Adrenal gland (tissue), 12 donors: ENCODE data around the gene PRXL2C. TPM values are rescaled to one million over a fixed set of nuclear protein-coding genes. Genes with fewer than 3 reads are reported as not detected.

ENCODE experiments used
- DNase-seq, 7 donors: peaks; one replicate each; pipeline ENCODE4 v3.0.0-alpha.2; 2019 to 2020
- H3K27ac ChIP-seq, 5 donors: fragments of 200-600 bp; sonication (generic) in 4 of 5; 1 replicate in 3 of 5; 2 replicates in 2 of 5; pipeline versions ENCODE4 v1.5.1 to v1.8.0; 2016 to 2020; ENCODE audit warnings: mild to moderate bottlenecking in 1 of 5
- H3K27me3 ChIP-seq: fragments of 200-600 bp; 2 replicates; pipeline ENCODE4 v1.8.0; 2021
- H3K36me3 ChIP-seq, 2 donors: fragments of 200-600 bp; replicated peaks in 1 of 2; 1 replicate in 1 of 2; 2 replicates in 1 of 2; pipeline versions ENCODE4 v1.5.1 to v1.8.0; 2018 to 2022
- H3K4me1 ChIP-seq, 2 donors: fragments of 200-600 bp; replicated peaks in 1 of 2; 1 replicate in 1 of 2; 2 replicates in 1 of 2; pipeline versions ENCODE4 v1.5.1 to v1.8.0; 2018 to 2021
- H3K4me3 ChIP-seq, 4 donors: fragments of 200-600 bp; sonication (generic) in 3 of 4; one replicate each; pipeline ENCODE4 v1.5.1; 2016 to 2018
- H3K9me3 ChIP-seq, 3 donors: fragments of 200-600 bp; sonication (generic) in 1 of 3; replicated peaks in 1 of 3; 1 replicate in 2 of 3; 2 replicates in 1 of 3; pipeline versions ENCODE4 v1.5.1 to v1.8.0; 2016 to 2021
- CTCF ChIP-seq, 6 experiments: fragments of 450-650 bp in 4 of 6; fragments of 200-600 bp in 2 of 6; sonication (generic) in 1 of 6; IDR thresholded peaks; 1 replicate in 5 of 6; 2 replicates in 1 of 6; pipeline versions ENCODE4 v1.5.1 to v1.8.0; 2016 to 2021; ENCODE audit warnings: antibody characterized with exemption in 6 of 6, mild to moderate bottlenecking in 2 of 6, moderate library complexity in 1 of 6
- POLR2A ChIP-seq, 2 donors: fragments of 450-650 bp; IDR thresholded peaks; one replicate each; pipeline ENCODE4 v1.6.1; 2017; ENCODE audit warnings: antibody characterized with exemption in 2 of 2, mild to moderate bottlenecking in 2 of 2, moderate library complexity in 1 of 2
- WGBS, 4 donors: extraction: QIAGEN DNeasy Blood & Tissue Kit in 2 of 4; methylation state at CpG; one replicate each; pipeline versions ENCODE4 v1.1.5 to v1.1.7; 2013 to 2017; 5-methylcytosine and 5-hydroxymethylcytosine counted together
- intact Hi-C, 2 donors: fragments of 100-400 bp; cut with DNase I; formaldehyde crosslinking; loops; one replicate each; pipeline versions ENCODE4 v1.14.1 to v1.15.0; 2022 to 2023
- polyA plus RNA-seq, 3 donors: library from polyadenylated mRNA; stranded (reverse); fragments of 200-250 nt in 2 of 3; fragments of 350-450 nt in 1 of 3; fragmentation: Illumina TruSeq in 1 of 3; extraction: RNeasy Lipid Tissue Mini Kit (QIAGEN cat#74804) in 1 of 3; gene quantifications; one replicate each; pipeline ENCODE4 v1.2.3, GENCODE V29; 2013 to 2014
- total RNA-seq, 9 donors: library from RNA; depleted of rRNA in 4 of 9; stranded (reverse); fragments of >200 nt in 4 of 9; fragments of 120-200 nt in 1 of 9; fragmentation: NEBNext Ultra II Directional in 1 of 9; extraction: Animal tissue kit (Norgen Biotek cat#: 25700) in 1 of 9; gene quantifications; one replicate each; pipeline versions ENCODE4 v1.1.0 to v1.2.4, GENCODE V29; 2013 to 2023
- donor health status: healthy with polysubstance abuse.
- donor health status: Bipolar disorder and iron deficiency.
- donor health status: DM: yes; HTN: yes; CAD: no.
- donor health status: DM: no; HTN: no; CAD: no.
- donor health status: DM: no; HTN: no; CAD: no.
- donor health status: DM: yes; HTN: yes; CAD: no.

PRXL2C gene
- total and polyA plus RNA-seq, 12 donors, result 3.3 to 17.4 (median 9.6) TPM

- Histone ChIP-seq H3K36me3 (no peaks in the 10 kb centered on the region), H3K4me1 (no peaks in the 10 kb centered on the region), H3K27me3 (no peaks in the 10 kb centered on the region), H3K27ac (no peak overlapping the region), H3K4me3 (no peak overlapping the region), H3K9me3 (no peaks in the 10 kb centered on the region)
- intact Hi-C loops, result loop anchor here (10.0 kb wide), 1 partner anchor 429 kb away; no protein-coding TSS in a partner anchor
- TF ChIP-seq POLR2A (IDR thresholded peaks at IDR 0.05) (no peak), CTCF (IDR thresholded peaks at IDR 0.05) (no peak)
- 88 to 93% (median 90%) methylated on average over 20 of the region's 20 CpGs for WGBS, 4 donors
- DNase-seq, result peak in 1 of 7 donors; percentile 11
Measured at GRCh38 chr9:96663506-96664120, 8.5 kb upstream of the PRXL2C start.

GRCh38 chr9:96661711-96662110 lies 6.6 kb upstream of the PRXL2C start:
- WGBS, 4 donors, result 86 to 96% (median 90%) methylated on average over 4 of the region's 4 CpGs
- no peak overlapping the region for H3K27ac ChIP-seq
- no peak for DNase-seq
- TF ChIP-seq POLR2A (IDR thresholded peaks at IDR 0.05) (no peak), CTCF (IDR thresholded peaks at IDR 0.05) (no peak)
- H3K4me3 ChIP-seq, result no peak overlapping the region
- no peaks in the 10 kb centered on the region for H3K9me3 ChIP-seq
- H3K4me1 ChIP-seq, result no peaks in the 10 kb centered on the region
- H3K27me3 ChIP-seq, result no peaks in the 10 kb centered on the region
- intact Hi-C loops, result loop anchor here (10.0 kb wide), 1 partner anchor 427 kb away; no protein-coding TSS in a partner anchor
- no peaks in the 10 kb centered on the region for H3K36me3 ChIP-seq

- Histone ChIP-seq H3K36me3 (no peaks in the 10 kb centered on the region), H3K9me3 (no peaks in the 10 kb centered on the region), H3K27ac (no peak overlapping the region), H3K4me1 (no peaks in the 10 kb centered on the region), H3K27me3 (no peaks in the 10 kb centered on the region), H3K4me3 (no peak overlapping the region)
- no peak for DNase-seq
- TF ChIP-seq CTCF (IDR thresholded peaks at IDR 0.05) (no peak), POLR2A (IDR thresholded peaks at IDR 0.05) (no peak)
- WGBS, 4 donors, result 82 to 90% (median 88%) methylated on average over 7 of the region's 7 CpGs
- intact Hi-C loops, result loop anchor here (10.0 kb wide), 1 partner anchor 426 kb away; no protein-coding TSS in a partner anchor
Measured at GRCh38 chr9:96660692-96661248, 5.7 kb upstream of the PRXL2C start.

- peak; percentile 73 to 91 (median 76) for DNase-seq
- 0 to 1% (median 1%) methylated on average over 14 to 74 of the region's 74 CpGs for WGBS, 4 donors
- H3K4me1 ChIP-seq, result peaks cover 0 to 10% of the 10 kb centered on the region in 2 donors
- intact Hi-C loops, result no loop called here
- no peaks in the 10 kb centered on the region for H3K27me3 ChIP-seq
- TF ChIP-seq POLR2A (IDR thresholded peaks at IDR 0.05) (peak; percentile 50 to 67), CTCF (IDR thresholded peaks at IDR 0.05) (peak in 2 of 6 experiments; percentile 26 to 50)
- peak overlapping the region in 2 of 4 donors; percentile 15 to 73 for H3K4me3 ChIP-seq
- H3K9me3 ChIP-seq, result no peaks in the 10 kb centered on the region
- peak overlapping the region; percentile 79 to 100 (median 94) for H3K27ac ChIP-seq
- H3K36me3 ChIP-seq, result peaks cover 0 to 22% of the 10 kb centered on the region in 2 donors
Measured at GRCh38 chr9:96654450-96655197, 493 bp downstream of the PRXL2C start.
